Thyroid gland (tissue), 4 donors: ENCODE results near the gene UBA52.

ENCODE experiments used
- POLR2A ChIP-seq, 2 donors: fragments of 450-650 bp; IDR thresholded peaks; one replicate each; pipeline ENCODE4 v1.6.1; 2017; ENCODE audit warnings: antibody characterized with exemption in 2 of 2, mild to moderate bottlenecking in 2 of 2, moderate library complexity in 1 of 2
- TF ChIP-seq, protein P1 (sequence below), 6 experiments: fragments of 200-600 bp in 3 of 6; fragments of 450-650 bp in 3 of 6; sonication (generic) in 3 of 6; IDR thresholded peaks; one replicate each; pipeline ENCODE4 v1.5.1; 2016 to 2019; ENCODE audit warnings: antibody characterized with exemption in 6 of 6, mild to moderate bottlenecking in 2 of 6, inconsistent platforms in 1 of 6, moderate library complexity in 1 of 6

DNA sequence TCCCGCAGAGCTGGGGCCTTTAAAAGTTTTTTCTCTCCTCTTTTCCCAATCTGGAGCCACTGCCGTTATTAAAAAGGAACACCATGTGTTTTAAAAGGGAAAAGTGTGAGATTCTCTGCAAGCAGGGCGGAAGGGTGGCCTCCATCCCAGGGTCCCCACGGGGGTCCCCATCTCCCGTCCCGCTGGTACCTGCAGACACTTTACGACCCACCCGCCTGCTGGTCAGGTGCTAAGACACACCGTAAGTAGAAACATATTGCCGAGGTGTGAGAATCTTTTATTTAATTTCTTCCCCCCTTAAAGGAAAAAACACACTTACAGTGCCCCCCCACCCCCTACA lies 33.1 kb downstream of the UBA52 start:
- TF ChIP-seq, protein P1, sequence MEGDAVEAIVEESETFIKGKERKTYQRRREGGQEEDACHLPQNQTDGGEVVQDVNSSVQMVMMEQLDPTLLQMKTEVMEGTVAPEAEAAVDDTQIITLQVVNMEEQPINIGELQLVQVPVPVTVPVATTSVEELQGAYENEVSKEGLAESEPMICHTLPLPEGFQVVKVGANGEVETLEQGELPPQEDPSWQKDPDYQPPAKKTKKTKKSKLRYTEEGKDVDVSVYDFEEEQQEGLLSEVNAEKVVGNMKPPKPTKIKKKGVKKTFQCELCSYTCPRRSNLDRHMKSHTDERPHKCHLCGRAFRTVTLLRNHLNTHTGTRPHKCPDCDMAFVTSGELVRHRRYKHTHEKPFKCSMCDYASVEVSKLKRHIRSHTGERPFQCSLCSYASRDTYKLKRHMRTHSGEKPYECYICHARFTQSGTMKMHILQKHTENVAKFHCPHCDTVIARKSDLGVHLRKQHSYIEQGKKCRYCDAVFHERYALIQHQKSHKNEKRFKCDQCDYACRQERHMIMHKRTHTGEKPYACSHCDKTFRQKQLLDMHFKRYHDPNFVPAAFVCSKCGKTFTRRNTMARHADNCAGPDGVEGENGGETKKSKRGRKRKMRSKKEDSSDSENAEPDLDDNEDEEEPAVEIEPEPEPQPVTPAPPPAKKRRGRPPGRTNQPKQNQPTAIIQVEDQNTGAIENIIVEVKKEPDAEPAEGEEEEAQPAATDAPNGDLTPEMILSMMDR (IDR thresholded peaks at IDR 0.05) = no peak
- TF ChIP-seq POLR2A (IDR thresholded peaks at IDR 0.05) = no peak
